ENCODE results near the gene PAK4.

GRCh38 chr19:39157997-39158389 lies 32.4 kb downstream of the PAK4 start:
- TF ChIP-seq, protein P1, sequence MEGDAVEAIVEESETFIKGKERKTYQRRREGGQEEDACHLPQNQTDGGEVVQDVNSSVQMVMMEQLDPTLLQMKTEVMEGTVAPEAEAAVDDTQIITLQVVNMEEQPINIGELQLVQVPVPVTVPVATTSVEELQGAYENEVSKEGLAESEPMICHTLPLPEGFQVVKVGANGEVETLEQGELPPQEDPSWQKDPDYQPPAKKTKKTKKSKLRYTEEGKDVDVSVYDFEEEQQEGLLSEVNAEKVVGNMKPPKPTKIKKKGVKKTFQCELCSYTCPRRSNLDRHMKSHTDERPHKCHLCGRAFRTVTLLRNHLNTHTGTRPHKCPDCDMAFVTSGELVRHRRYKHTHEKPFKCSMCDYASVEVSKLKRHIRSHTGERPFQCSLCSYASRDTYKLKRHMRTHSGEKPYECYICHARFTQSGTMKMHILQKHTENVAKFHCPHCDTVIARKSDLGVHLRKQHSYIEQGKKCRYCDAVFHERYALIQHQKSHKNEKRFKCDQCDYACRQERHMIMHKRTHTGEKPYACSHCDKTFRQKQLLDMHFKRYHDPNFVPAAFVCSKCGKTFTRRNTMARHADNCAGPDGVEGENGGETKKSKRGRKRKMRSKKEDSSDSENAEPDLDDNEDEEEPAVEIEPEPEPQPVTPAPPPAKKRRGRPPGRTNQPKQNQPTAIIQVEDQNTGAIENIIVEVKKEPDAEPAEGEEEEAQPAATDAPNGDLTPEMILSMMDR (IDR thresholded peaks at IDR 0.05): no peak
- TF ChIP-seq POLR2AphosphoS5 (IDR thresholded peaks at IDR 0.05): no peak
